Measurements from ENCODE around the gene JARID2. TPM values are rescaled to one million over a fixed set of nuclear protein-coding genes. Genes with fewer than 3 reads are reported as not detected.

JARID2 gene
- total RNA-seq, 3 donors from 2014 or later: 10.5 to 13.9 (median 11.5) TPM

GRCh38 chr6:15508441-15508871, 262.6 kb downstream of the JARID2 start:
- Histone ChIP-seq H3K36me3 (no peaks in the 10 kb centered on the region), H3K27ac (no peak overlapping the region)
- peak in 1 of 2 donors; percentile 20 for DNase-seq (ENCODE audit: low spot score in 2 of 2)

GRCh38 chr6:15508931-15509330, 263.1 kb downstream of the JARID2 start:
- no peak for DNase-seq (ENCODE audit: low spot score in 2 of 2)
- no peak overlapping the region for H3K27ac ChIP-seq
- intact Hi-C loops (cut with DNase I; ENCODE audit: low total_unique reads): no loop called here
- no peak for TF ChIP-seq POLR2A (IDR thresholded peaks at IDR 0.05)
- TF ChIP-seq POLR2AphosphoS5 (IDR thresholded peaks at IDR 0.05): no peak
- no peak for TF ChIP-seq CTCF (IDR thresholded peaks at IDR 0.05)
- peaks cover 3 to 22% of the 10 kb centered on the region in 2 donors for H3K4me1 ChIP-seq
- H3K27me3 ChIP-seq: no peaks in the 10 kb centered on the region
- H3K9me3 ChIP-seq: no peaks in the 10 kb centered on the region
- no peak overlapping the region for H3K4me3 ChIP-seq
- H3K36me3 ChIP-seq: no peaks in the 10 kb centered on the region

More at GRCh38 chr6:15508441-15508871, 262.6 kb downstream of the JARID2 start:
- H3K27me3 ChIP-seq: no peaks in the 10 kb centered on the region
- TF ChIP-seq CTCF (IDR thresholded peaks at IDR 0.05) (no peak), POLR2AphosphoS5 (IDR thresholded peaks at IDR 0.05) (no peak), POLR2A (IDR thresholded peaks at IDR 0.05) (no peak)
- intact Hi-C loops (cut with DNase I; ENCODE audit: low total_unique reads): no loop called here
- no peaks in the 10 kb centered on the region for H3K9me3 ChIP-seq
- H3K4me1 ChIP-seq: peaks cover 3 to 23% of the 10 kb centered on the region in 2 donors
- H3K4me3 ChIP-seq: no peak overlapping the region

GRCh38 chr6:15509335-15509933, 263.6 kb downstream of the JARID2 start:
- H3K36me3 ChIP-seq: no peaks in the 10 kb centered on the region
- DNase-seq (ENCODE audit: low spot score in 2 of 2): no peak
- H3K27ac ChIP-seq: no peak overlapping the region
- intact Hi-C loops (cut with DNase I; ENCODE audit: low total_unique reads): no loop called here
- no peaks in the 10 kb centered on the region for H3K27me3 ChIP-seq
- H3K4me1 ChIP-seq: peaks cover 0 to 17% of the 10 kb centered on the region in 2 donors
- TF ChIP-seq POLR2AphosphoS5 (IDR thresholded peaks at IDR 0.05) (no peak), POLR2A (IDR thresholded peaks at IDR 0.05) (no peak), CTCF (IDR thresholded peaks at IDR 0.05) (no peak)
- no peaks in the 10 kb centered on the region for H3K9me3 ChIP-seq
- no peak overlapping the region for H3K4me3 ChIP-seq

GRCh38 chr6:15510121-15510520, 264.3 kb downstream of the JARID2 start:
- Histone ChIP-seq H3K4me1 (peaks cover 0 to 16% of the 10 kb centered on the region in 2 donors), H3K4me3 (no peak overlapping the region), H3K27me3 (no peaks in the 10 kb centered on the region), H3K9me3 (no peaks in the 10 kb centered on the region), H3K36me3 (no peaks in the 10 kb centered on the region), H3K27ac (no peak overlapping the region)
- no peak for DNase-seq (ENCODE audit: low spot score in 2 of 2)
- intact Hi-C loops (cut with DNase I; ENCODE audit: low total_unique reads): no loop called here
- TF ChIP-seq POLR2A (IDR thresholded peaks at IDR 0.05): no peak
- TF ChIP-seq POLR2AphosphoS5 (IDR thresholded peaks at IDR 0.05): no peak
- TF ChIP-seq CTCF (IDR thresholded peaks at IDR 0.05): no peak

- Histone ChIP-seq H3K36me3 (no peaks in the 10 kb centered on the region), H3K4me3 (no peak overlapping the region), H3K27me3 (no peaks in the 10 kb centered on the region), H3K27ac (no peak overlapping the region), H3K9me3 (no peaks in the 10 kb centered on the region), H3K4me1 (peaks cover 0 to 11% of the 10 kb centered on the region in 2 donors)
- no peak for TF ChIP-seq CTCF (IDR thresholded peaks at IDR 0.05)
- TF ChIP-seq POLR2AphosphoS5 (IDR thresholded peaks at IDR 0.05): no peak
- no peak for TF ChIP-seq POLR2A (IDR thresholded peaks at IDR 0.05)
- DNase-seq (ENCODE audit: low spot score in 2 of 2): peak in 1 of 2 donors; percentile 73
- intact Hi-C loops (cut with DNase I; ENCODE audit: low total_unique reads): no loop called here
These were observed 264.8 kb downstream of the JARID2 start for GRCh38 chr6:15510536-15511247.

All from breast epithelium (tissue), 4 donors.